Hepatocyte (in vitro differentiated cells): ENCODE measurements around the gene ARSJ. TPM values are rescaled to one million over a fixed set of nuclear protein-coding genes. Genes with fewer than 3 reads are reported as not detected.

Experiments used
- DNase-seq: peaks from one replicate; pipeline ENCODE4 v3.0.0-alpha.2; 2016; ENCODE audit warnings: low spot score
- H2AFZ ChIP-seq: fragments of 200-600 bp; sonication (generic); 2 replicates; pipeline ENCODE4 v1.6.0; 2016; ENCODE audit warnings: antibody characterized with exemption, mild to moderate bottlenecking
- H3K27ac ChIP-seq: fragments of 200-600 bp; sonication (generic); 2 replicates; pipeline ENCODE4 v1.5.1; 2016; ENCODE audit warnings: mild to moderate bottlenecking
- H3K27me3 ChIP-seq: fragments of 200-600 bp; sonication (generic); 2 replicates; pipeline ENCODE4 v1.6.1; 2016
- H3K36me3 ChIP-seq: fragments of 200-600 bp; sonication (generic); replicated peaks from 2 replicates; pipeline ENCODE4 v1.5.1; 2016; ENCODE audit warnings: low read depth; ENCODE audit not compliant: insufficient read depth
- H3K4me1 ChIP-seq: fragments of 200-600 bp; sonication (generic); 2 replicates; pipeline ENCODE4 v1.5.1; 2016; ENCODE audit warnings: mild to moderate bottlenecking, moderate library complexity; ENCODE audit not compliant: insufficient read depth
- H3K4me2 ChIP-seq: fragments of 200-600 bp; sonication (generic); 2 replicates; pipeline ENCODE4 v1.6.0; 2016
- H3K4me3 ChIP-seq: fragments of 200-600 bp; sonication (generic); 2 replicates; pipeline ENCODE4 v1.5.1; 2016; ENCODE audit warnings: mild to moderate bottlenecking
- H3K79me2 ChIP-seq: fragments of 200-600 bp; sonication (generic); 2 replicates; pipeline ENCODE4 v1.6.0; 2017; ENCODE audit warnings: mild to moderate bottlenecking
- H3K9me2 ChIP-seq: fragments of 200-600 bp; sonication (generic); replicated peaks from 2 replicates; pipeline ENCODE4 v1.6.0; 2017; ENCODE audit warnings: mild to moderate bottlenecking; ENCODE audit not compliant: insufficient read depth
- H3K9me3 ChIP-seq: fragments of 200-600 bp; sonication (generic); 2 replicates; pipeline ENCODE4 v1.5.1; 2016; ENCODE audit warnings: low read depth, mild to moderate bottlenecking
- H4K20me1 ChIP-seq: fragments of 200-600 bp; sonication (generic); 2 replicates; pipeline ENCODE4 v1.6.0; 2016; ENCODE audit warnings: mild to moderate bottlenecking; ENCODE audit not compliant: insufficient read depth, poor library complexity, severe bottlenecking
- EZH2 ChIP-seq: fragments of 200-600 bp; sonication (generic); IDR thresholded peaks from 2 replicates; pipeline ENCODE4 v1.6.1; 2016; ENCODE audit warnings: antibody characterized with exemption, mild to moderate bottlenecking, borderline replicate concordance
- EZH2phosphoT487 ChIP-seq: fragments of 200-600 bp; sonication (generic); IDR thresholded peaks from one replicate; pipeline ENCODE4 v1.6.1; 2018; ENCODE audit warnings: antibody characterized with exemption, mild to moderate bottlenecking, low read depth, moderate library complexity; ENCODE audit not compliant: unreplicated experiment, severe bottlenecking
- WGBS: methylation state at CpG from one replicate; pipeline ENCODE4 v1.1.6; 2016; ENCODE audit warnings: low lambda C conversion rate; ENCODE audit errors: missing lambda C conversion rate; 5-methylcytosine and 5-hydroxymethylcytosine counted together
- polyA plus RNA-seq: library from polyadenylated mRNA; unstranded; fragments of >200 nt; fragmentation: Nextera tagmentation; extraction: Ambion mirVana; gene quantifications from 2 replicates; pipeline ENCODE4 v1.2.1, GENCODE V29; 2016
- total RNA-seq: library from RNA; depleted of rRNA; stranded (reverse); fragments of >200 nt; gene quantifications from 2 replicates; pipeline ENCODE4 v1.2.3, GENCODE V29; 2014
- TF ChIP-seq, protein P1 (sequence below): fragments of 200-600 bp; sonication (generic); IDR thresholded peaks from 2 replicates; pipeline ENCODE4 v1.5.1; 2016; ENCODE audit warnings: antibody characterized with exemption, mild to moderate bottlenecking; ENCODE audit not compliant: poor library complexity

Gene ARSJ
- total and polyA plus RNA-seq, 2 experiments from 2014 or later = 7.6 to 13.8 TPM

GRCh38 chr4:113977526-113977855, 2.0 kb downstream of the ARSJ start:
- no peaks in the 10 kb centered on the region for H3K9me2 ChIP-seq
- peak overlapping the region; percentile 79 for H3K4me2 ChIP-seq
- no peak for DNase-seq
- no peaks in the 10 kb centered on the region for H3K9me3 ChIP-seq
- no peaks in the 10 kb centered on the region for H3K36me3 ChIP-seq
- no peak overlapping the region for H2AFZ ChIP-seq
- peaks cover 67% of the 10 kb centered on the region for H3K79me2 ChIP-seq
- peak overlapping the region; percentile 89 for H3K27ac ChIP-seq
- WGBS = 48% methylated on average over 1 of the region's 1 CpG
- no peaks in the 10 kb centered on the region for H4K20me1 ChIP-seq
- peak overlapping the region; percentile 84 for H3K4me3 ChIP-seq
- TF ChIP-seq EZH2 = no peak
- H3K4me1 ChIP-seq = peaks cover 7% of the 10 kb centered on the region
- H3K27me3 ChIP-seq = peaks cover 2% of the 10 kb centered on the region

DNA sequence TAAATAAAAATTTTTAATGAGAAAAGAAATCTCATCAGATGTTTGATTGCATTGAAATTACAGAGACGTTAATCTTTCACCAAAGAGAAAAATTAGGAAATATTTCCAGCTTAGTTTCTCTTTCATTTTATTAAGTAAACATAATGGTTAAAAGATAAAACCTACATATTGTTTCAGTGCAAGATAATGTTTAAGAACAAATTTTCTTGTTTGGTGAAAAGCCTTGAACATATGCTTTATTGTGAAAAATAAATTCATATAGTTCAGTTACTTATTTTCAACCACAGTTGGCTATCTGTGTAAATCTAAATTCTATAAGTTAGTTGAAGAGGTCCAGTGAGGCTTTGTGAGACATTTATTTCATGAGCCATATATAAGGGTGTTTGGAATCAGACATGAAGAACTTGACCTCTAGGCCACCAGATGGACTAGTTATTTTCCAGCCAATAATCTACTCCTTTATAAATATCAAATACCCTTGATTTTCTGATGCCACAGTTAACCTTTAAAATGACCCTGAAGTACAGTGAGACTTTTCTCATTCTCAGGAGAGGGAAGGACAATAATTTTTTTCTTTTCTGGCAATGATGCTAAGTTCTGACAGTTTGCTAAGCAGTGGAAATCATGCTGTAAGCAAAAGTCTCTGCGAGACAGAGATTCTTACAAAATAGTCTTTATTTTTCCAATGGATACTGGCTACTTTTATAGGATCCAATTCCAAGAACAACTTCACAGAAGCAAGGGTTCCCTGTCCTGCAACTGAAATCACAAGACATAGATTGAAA, 2.5 kb downstream of the ARSJ start:
- no peaks in the 10 kb centered on the region for H3K27me3 ChIP-seq
- H2AFZ ChIP-seq = no peak overlapping the region
- peak overlapping the region; percentile 79 for H3K4me2 ChIP-seq
- no peaks in the 10 kb centered on the region for H3K9me3 ChIP-seq
- H3K79me2 ChIP-seq = peaks cover 67% of the 10 kb centered on the region
- no peak for DNase-seq
- TF ChIP-seq EZH2phosphoT487 = no peak
- TF ChIP-seq, protein P1, sequence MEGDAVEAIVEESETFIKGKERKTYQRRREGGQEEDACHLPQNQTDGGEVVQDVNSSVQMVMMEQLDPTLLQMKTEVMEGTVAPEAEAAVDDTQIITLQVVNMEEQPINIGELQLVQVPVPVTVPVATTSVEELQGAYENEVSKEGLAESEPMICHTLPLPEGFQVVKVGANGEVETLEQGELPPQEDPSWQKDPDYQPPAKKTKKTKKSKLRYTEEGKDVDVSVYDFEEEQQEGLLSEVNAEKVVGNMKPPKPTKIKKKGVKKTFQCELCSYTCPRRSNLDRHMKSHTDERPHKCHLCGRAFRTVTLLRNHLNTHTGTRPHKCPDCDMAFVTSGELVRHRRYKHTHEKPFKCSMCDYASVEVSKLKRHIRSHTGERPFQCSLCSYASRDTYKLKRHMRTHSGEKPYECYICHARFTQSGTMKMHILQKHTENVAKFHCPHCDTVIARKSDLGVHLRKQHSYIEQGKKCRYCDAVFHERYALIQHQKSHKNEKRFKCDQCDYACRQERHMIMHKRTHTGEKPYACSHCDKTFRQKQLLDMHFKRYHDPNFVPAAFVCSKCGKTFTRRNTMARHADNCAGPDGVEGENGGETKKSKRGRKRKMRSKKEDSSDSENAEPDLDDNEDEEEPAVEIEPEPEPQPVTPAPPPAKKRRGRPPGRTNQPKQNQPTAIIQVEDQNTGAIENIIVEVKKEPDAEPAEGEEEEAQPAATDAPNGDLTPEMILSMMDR = no peak
- no peak for TF ChIP-seq EZH2
- H3K36me3 ChIP-seq = no peaks in the 10 kb centered on the region
- peak overlapping the region; percentile 89 for H3K27ac ChIP-seq
- peak overlapping the region; percentile 84 for H3K4me3 ChIP-seq
- H3K9me2 ChIP-seq = no peaks in the 10 kb centered on the region
- WGBS = 65% methylated on average over 2 of the region's 2 CpGs
- no peaks in the 10 kb centered on the region for H4K20me1 ChIP-seq
- H3K4me1 ChIP-seq = peaks cover 7% of the 10 kb centered on the region

DNA sequence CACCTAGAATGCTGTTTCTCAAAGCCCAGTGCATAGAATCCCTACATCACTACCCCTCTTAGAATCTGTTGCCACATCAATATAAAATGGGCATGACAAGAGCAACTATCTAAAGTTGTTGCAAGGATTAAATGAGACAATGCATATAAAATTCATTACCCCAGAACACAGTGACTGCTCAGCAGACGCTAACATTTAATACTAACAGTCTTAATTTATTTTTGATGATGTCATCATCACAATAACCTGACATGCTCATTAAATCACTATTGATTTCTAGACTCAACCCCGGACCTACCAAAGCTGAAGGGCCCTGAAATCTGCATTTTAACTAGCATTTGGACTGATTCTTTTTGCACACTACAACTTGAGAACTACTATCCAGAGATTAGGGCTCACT, 3.9 kb downstream of the ARSJ start:
- Histone ChIP-seq H3K4me3 (peak overlapping the region; percentile 12), H3K4me2 (peak overlapping the region; percentile 79), H3K4me1 (peaks cover 5% of the 10 kb centered on the region), H4K20me1 (no peaks in the 10 kb centered on the region), H2AFZ (no peak overlapping the region), H3K9me2 (no peaks in the 10 kb centered on the region), H3K27ac (no peak overlapping the region), H3K27me3 (no peaks in the 10 kb centered on the region), H3K36me3 (no peaks in the 10 kb centered on the region), H3K79me2 (peaks cover 58% of the 10 kb centered on the region), H3K9me3 (no peaks in the 10 kb centered on the region)
- 98% methylated on average over 2 of the region's 2 CpGs for WGBS
- TF ChIP-seq EZH2 (no peak), EZH2phosphoT487 (no peak)
- TF ChIP-seq, protein P1 = no peak
- DNase-seq = no peak

- Histone ChIP-seq H3K36me3 (no peaks in the 10 kb centered on the region), H3K79me2 (peaks cover 66% of the 10 kb centered on the region), H2AFZ (no peak overlapping the region), H3K27ac (no peak overlapping the region), H3K4me3 (no peak overlapping the region), H3K4me1 (no peaks in the 10 kb centered on the region), H3K4me2 (peak overlapping the region; percentile 79), H3K9me2 (no peaks in the 10 kb centered on the region), H3K27me3 (no peaks in the 10 kb centered on the region), H3K9me3 (no peaks in the 10 kb centered on the region), H4K20me1 (no peaks in the 10 kb centered on the region)
- TF ChIP-seq EZH2 (no peak), EZH2phosphoT487 (no peak)
- TF ChIP-seq, protein P1 = no peak
- DNase-seq = no peak
These were observed 5.0 kb downstream of the ARSJ start for GRCh38 chr4:113974467-113974866.
